Activated CD8-positive, alpha-beta T cell treated with anti-CD3 and anti-CD28 coated beads for 36 hours (primary cell): ENCODE measurements around the gene RUFY3. TPM values are rescaled to one million over a fixed set of nuclear protein-coding genes. Genes with fewer than 3 reads are reported as not detected.
"Not testable (repeated sequence)": the region's sequence is repeated elsewhere in the genome, so short reads cannot be mapped to it uniquely, and the experiment has no call there.

Experiments used
- ATAC-seq: fragments of 200-7000 bp; cut with Tn5 transposase; one replicate; pipeline ENCODE4 v1.10.0; 2021; ENCODE audit warnings: mild to moderate bottlenecking, moderate library complexity
- CTCF ChIA-PET: fragments of 350-600 bp; sonication (Branson Sonifier 250); formaldehyde crosslinking; loops from one replicate; lab custom pipeline; 2021; ENCODE audit warnings: antibody characterized with exemption; lab: Charles Lee
- POLR2A ChIA-PET: fragments of 350-600 bp; sonication (Branson Sonifier 250); formaldehyde crosslinking; loops from one replicate; lab custom pipeline; 2021; ENCODE audit warnings: antibody characterized with exemption; lab: Charles Lee
- DNase-seq: peaks from one replicate; pipeline ENCODE4 v3.0.0-alpha.2; 2020
- H3K27ac Mint-ChIP-seq: one replicate; pipeline ENCODE4 v1.8.0; 2021; ENCODE audit warnings: mild to moderate bottlenecking, mixed read lengths
- H3K27me3 Mint-ChIP-seq: one replicate; pipeline ENCODE4 v1.8.0; 2021; ENCODE audit warnings: mixed read lengths
- H3K36me3 Mint-ChIP-seq: one replicate; pipeline ENCODE4 v1.8.0; 2021; ENCODE audit warnings: low read depth, mixed read lengths
- H3K4me1 Mint-ChIP-seq: one replicate; pipeline ENCODE4 v1.8.0; 2021; ENCODE audit warnings: low read depth, mixed read lengths
- H3K4me3 Mint-ChIP-seq: one replicate; pipeline ENCODE4 v1.8.0; 2021; ENCODE audit warnings: mild to moderate bottlenecking, moderate library complexity, mixed read lengths
- H3K9me3 Mint-ChIP-seq: one replicate; pipeline ENCODE4 v1.8.0; 2021; ENCODE audit warnings: mixed read lengths
- intact Hi-C: fragments of 100-400 bp; cut with micrococcal nuclease; formaldehyde crosslinking; loops from one replicate; pipeline ENCODE4 v1.10.0; 2022
- total RNA-seq, 2 experiments: library from RNA; stranded (reverse); gene quantifications; one replicate each; pipeline ENCODE4 v1.2.3, GENCODE V29; 2021
- TF ChIP-seq, protein P1 (sequence below): fragments of 200-600 bp; IDR thresholded peaks from one replicate; pipeline ENCODE4 v1.8.0; 2022; ENCODE audit warnings: antibody characterized with exemption, mild to moderate bottlenecking

The RUFY3 gene
- total RNA-seq, 2 experiments from 2014 or later = 13.6 to 17.5 TPM

DNA sequence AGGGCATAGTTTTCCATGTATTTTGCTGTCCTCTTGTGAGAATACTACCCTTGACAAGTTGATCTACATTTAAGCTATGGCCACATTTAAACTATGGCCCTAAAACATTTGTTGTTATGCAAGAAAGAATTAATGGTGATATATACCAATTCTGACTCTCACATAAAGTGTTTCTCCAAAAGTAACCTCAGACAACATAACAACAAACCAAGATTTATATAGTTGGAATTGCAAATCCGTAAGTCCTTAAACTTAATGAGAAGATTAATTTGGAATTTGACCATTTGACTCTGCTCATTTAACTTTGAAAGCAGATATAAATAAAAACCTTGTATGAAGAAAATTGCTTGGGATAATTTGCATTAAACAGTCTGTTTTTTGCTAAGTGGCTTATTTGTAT is 38.9 kb downstream of the RUFY3 start:
- Mint-ChIP-seq H3K27ac (no peak overlapping the region), H3K27me3 (no peaks in the 10 kb centered on the region), H3K4me3 (no peak overlapping the region), H3K9me3 (peaks cover 3% of the 10 kb centered on the region), H3K4me1 (peaks cover 12% of the 10 kb centered on the region), H3K36me3 (peaks cover 18% of the 10 kb centered on the region)
- intact Hi-C loops = no loop called here
- ChIA-PET CTCF (no interaction called here), POLR2A (interaction anchor here (0.6 kb wide), 1 partner anchor 26 kb away, joined by 4 read pairs; no protein-coding TSS in a partner anchor)
- TF ChIP-seq, protein P1, sequence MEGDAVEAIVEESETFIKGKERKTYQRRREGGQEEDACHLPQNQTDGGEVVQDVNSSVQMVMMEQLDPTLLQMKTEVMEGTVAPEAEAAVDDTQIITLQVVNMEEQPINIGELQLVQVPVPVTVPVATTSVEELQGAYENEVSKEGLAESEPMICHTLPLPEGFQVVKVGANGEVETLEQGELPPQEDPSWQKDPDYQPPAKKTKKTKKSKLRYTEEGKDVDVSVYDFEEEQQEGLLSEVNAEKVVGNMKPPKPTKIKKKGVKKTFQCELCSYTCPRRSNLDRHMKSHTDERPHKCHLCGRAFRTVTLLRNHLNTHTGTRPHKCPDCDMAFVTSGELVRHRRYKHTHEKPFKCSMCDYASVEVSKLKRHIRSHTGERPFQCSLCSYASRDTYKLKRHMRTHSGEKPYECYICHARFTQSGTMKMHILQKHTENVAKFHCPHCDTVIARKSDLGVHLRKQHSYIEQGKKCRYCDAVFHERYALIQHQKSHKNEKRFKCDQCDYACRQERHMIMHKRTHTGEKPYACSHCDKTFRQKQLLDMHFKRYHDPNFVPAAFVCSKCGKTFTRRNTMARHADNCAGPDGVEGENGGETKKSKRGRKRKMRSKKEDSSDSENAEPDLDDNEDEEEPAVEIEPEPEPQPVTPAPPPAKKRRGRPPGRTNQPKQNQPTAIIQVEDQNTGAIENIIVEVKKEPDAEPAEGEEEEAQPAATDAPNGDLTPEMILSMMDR = no peak
- ATAC-seq (no peak), DNase-seq (no peak)

DNA sequence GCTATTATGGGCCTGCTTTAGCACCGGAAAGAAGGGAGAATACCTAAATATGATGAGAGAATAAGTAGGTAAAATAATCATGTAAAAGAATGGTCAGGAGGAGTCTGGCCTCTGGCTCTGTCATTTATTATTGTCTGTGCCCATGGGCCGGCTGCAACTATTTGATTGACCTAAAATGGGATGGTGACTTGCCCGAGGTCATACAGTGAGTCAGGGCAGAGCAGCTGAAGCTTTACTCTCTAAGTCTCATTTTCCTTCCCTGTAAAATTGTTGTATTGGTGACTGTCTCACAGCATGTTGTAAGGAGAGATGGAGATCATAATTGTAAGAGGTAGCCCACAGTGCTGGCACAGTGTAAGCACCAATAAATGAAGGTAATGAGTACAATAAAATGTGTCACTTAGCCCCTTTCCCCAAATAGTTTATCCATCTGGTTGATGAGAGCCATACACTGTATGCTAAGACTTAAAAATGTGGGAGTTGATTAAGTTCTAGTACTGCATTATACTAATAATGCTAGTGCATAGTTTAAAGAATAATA is 39.6 kb downstream of the RUFY3 start:
- no peaks in the 10 kb centered on the region for H3K27me3 Mint-ChIP-seq
- H3K4me1 Mint-ChIP-seq = peaks cover 12% of the 10 kb centered on the region
- no peak overlapping the region for H3K4me3 Mint-ChIP-seq
- TF ChIP-seq, protein P1 = no peak
- POLR2A ChIA-PET = no interaction called here
- no peaks in the 10 kb centered on the region for H3K9me3 Mint-ChIP-seq
- no peak for DNase-seq
- intact Hi-C loops = no loop called here
- CTCF ChIA-PET = interaction anchor here (0.6 kb wide), 1 partner anchor 106 kb away, joined by 3 read pairs; no protein-coding TSS in a partner anchor
- peaks cover 17% of the 10 kb centered on the region for H3K36me3 Mint-ChIP-seq
- H3K27ac Mint-ChIP-seq = no peak overlapping the region
- ATAC-seq = no peak

DNA sequence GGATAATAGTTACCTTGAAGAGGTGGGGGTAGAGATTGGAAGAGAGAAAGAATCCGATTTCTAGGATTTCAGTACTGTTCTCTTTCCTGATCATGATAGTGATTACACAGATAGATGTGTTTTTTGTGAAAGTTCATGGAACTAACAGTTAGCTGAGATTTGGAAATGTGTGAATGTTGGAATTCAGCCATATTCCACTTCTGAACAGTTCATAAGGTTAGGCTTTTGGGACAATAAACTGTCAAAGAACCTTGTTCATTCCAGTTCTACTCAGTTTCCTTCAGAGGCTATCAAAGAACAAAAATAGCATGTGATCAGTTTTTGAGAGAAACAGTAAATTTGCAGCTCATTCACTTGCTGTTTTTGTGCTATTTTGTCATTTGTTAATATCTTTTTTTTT is 43.6 kb downstream of the RUFY3 start:
- no peak overlapping the region for H3K4me3 Mint-ChIP-seq
- H3K27ac Mint-ChIP-seq = no peak overlapping the region
- H3K4me1 Mint-ChIP-seq = peaks cover 4% of the 10 kb centered on the region
- TF ChIP-seq, protein P1 = no peak
- ChIA-PET CTCF (no interaction called here), POLR2A (no interaction called here)
- no peak for DNase-seq
- H3K9me3 Mint-ChIP-seq = no peaks in the 10 kb centered on the region
- H3K36me3 Mint-ChIP-seq = peaks cover 23% of the 10 kb centered on the region
- intact Hi-C loops = no loop called here
- no peak for ATAC-seq
- H3K27me3 Mint-ChIP-seq = no peaks in the 10 kb centered on the region

DNA sequence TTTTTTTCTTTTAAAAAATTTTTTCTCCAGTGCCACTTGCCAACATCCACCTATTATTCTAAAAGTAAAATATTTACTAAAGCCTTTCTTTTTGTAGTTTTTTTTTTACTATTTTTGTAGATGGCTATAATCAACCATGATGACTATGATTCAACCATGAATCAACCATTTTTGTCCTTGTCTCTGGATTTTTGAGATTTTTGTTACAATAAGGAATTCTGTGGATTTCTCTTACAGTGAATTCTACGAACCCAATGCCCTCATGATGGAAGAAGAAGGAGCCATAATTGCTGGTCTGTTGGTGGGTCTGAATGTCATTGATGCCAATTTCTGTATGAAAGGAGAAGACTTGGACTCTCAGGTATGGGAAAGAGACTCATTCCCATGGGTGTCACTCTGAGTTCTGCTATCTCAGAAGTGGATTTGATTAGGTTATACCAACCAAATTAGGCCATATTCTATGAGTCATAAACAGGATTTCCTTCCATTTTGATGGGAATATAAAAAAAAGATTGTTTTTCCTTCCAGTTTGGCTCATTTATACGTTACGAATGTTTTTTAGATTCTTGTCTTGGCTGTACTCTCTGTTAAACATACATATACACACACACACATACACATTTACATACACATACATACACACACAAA is 46.7 kb downstream of the RUFY3 start:
- DNase-seq = no peak
- Mint-ChIP-seq H3K4me3 (no peak overlapping the region), H3K27ac (no peak overlapping the region), H3K4me1 (peaks cover 4% of the 10 kb centered on the region), H3K27me3 (no peaks in the 10 kb centered on the region), H3K9me3 (no peaks in the 10 kb centered on the region), H3K36me3 (peaks cover 23% of the 10 kb centered on the region)
- intact Hi-C loops = no loop called here
- ChIA-PET POLR2A (no interaction called here), CTCF (no interaction called here)
- TF ChIP-seq, protein P1 = no peak
- no peak for ATAC-seq

DNA sequence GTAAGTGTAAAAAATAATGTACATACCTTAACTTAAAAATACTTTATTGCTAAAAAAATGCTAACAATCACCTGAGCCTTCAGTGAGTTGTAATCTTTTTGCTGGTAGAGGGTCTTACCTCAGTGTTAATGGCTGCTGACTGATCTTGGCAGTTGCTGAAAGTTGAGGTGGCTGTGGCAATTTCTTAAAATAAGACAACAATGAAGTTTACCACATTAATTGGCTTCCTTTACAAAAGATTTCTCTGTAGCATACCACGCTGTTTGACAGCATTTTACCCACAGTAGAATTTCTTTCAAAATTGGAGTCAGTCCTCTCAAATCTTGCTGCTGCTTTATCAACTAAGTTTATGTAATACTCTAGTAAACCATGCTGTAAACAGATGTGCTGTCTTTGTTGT is 47.6 kb downstream of the RUFY3 start:
- DNase-seq, H3K4me3 Mint-ChIP-seq, H3K4me1 Mint-ChIP-seq, POLR2A ChIA-PET, H3K27ac Mint-ChIP-seq, intact Hi-C loops, ATAC-seq, H3K27me3 Mint-ChIP-seq, H3K9me3 Mint-ChIP-seq: not testable (repeated sequence)
- CTCF ChIA-PET = interaction anchor here (1.0 to 1.4 kb wide), 2 partner anchors 10 to 35 kb away, joined by 3 to 5 read pairs; no protein-coding TSS in a partner anchor
- H3K36me3 Mint-ChIP-seq = peaks cover 14% of the 10 kb centered on the region
